Measurements from ENCODE around the gene MAEL. TPM values are rescaled to one million over a fixed set of nuclear protein-coding genes. Genes with fewer than 3 reads are reported as not detected.

Gene MAEL
- total and polyA plus RNA-seq, 5 donors, result 3.2 to 7.5 (median 3.9) TPM

GRCh38 chr1:167067904-167068303, 78.8 kb downstream of the MAEL start:
- no peak overlapping the region for H3K4me3 ChIP-seq (ENCODE audit: low read length)
- intact Hi-C loops (cut with DNase I), result loop anchor here (5.0 to 10.0 kb wide), 4 partner anchors 147 to 467 kb away; no protein-coding TSS in a partner anchor
- H3K27me3 ChIP-seq (ENCODE audit: control insufficient read depth, insufficient read depth), result no peaks in the 10 kb centered on the region
- no peaks in the 10 kb centered on the region for H3K9me3 ChIP-seq (ENCODE audit: control insufficient read depth, low read length)
- no peaks in the 10 kb centered on the region for H3K4me1 ChIP-seq (ENCODE audit: control insufficient read depth, insufficient read depth, low read length)
- ATAC-seq (no peak), DNase-seq (no peak)
- WGBS, result 75% methylated on average over 3 of the region's 3 CpGs
- no peak overlapping the region for H3K27ac ChIP-seq (ENCODE audit: low read length)

DNA sequence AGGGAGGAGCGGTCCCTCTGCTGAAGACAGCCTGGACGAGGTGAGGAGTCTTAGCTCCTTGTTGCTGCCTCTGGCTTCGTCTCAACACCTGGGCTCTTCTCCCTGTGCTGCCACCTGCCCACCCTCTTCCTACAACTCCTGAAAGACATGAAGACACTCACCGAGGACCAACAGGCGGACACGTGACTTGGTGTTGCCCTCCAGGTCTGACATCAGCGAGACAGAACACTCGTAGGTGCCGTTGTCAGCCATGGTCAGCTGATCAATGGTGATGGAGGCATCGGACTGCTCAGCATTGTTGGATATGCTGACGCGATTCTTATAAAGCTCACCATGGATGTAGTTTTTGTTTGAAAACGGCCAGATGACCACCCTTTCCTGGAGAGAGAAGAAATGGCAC, 79.7 kb downstream of the MAEL start:
- intact Hi-C loops (cut with DNase I), result loop anchor here (5.0 to 10.0 kb wide), 4 partner anchors 146 to 466 kb away; no protein-coding TSS in a partner anchor
- no peak overlapping the region for H3K27ac ChIP-seq (ENCODE audit: low read length)
- ATAC-seq (no peak), DNase-seq (no peak)
- WGBS, result 91% methylated on average over 13 of the region's 13 CpGs
- no peak overlapping the region for H3K4me3 ChIP-seq (ENCODE audit: low read length)
- H3K27me3 ChIP-seq (ENCODE audit: control insufficient read depth, insufficient read depth), result no peaks in the 10 kb centered on the region
- H3K9me3 ChIP-seq (ENCODE audit: control insufficient read depth, low read length), result no peaks in the 10 kb centered on the region
- no peaks in the 10 kb centered on the region for H3K4me1 ChIP-seq (ENCODE audit: control insufficient read depth, insufficient read depth, low read length)

- Histone ChIP-seq H3K27ac (ENCODE audit: low read length) (no peak overlapping the region), H3K4me3 (ENCODE audit: low read length) (no peak overlapping the region), H3K4me1 (ENCODE audit: control insufficient read depth, insufficient read depth, low read length) (no peaks in the 10 kb centered on the region), H3K27me3 (ENCODE audit: control insufficient read depth, insufficient read depth) (no peaks in the 10 kb centered on the region), H3K9me3 (ENCODE audit: control insufficient read depth, low read length) (no peaks in the 10 kb centered on the region)
- intact Hi-C loops (cut with DNase I), result loop anchor here in 1 of 4 donors (5.0 kb wide), 1 partner anchor 136 kb away; no protein-coding TSS in a partner anchor
- no peak for DNase-seq
- WGBS, result 97% methylated on average over 8 of the region's 8 CpGs
- ATAC-seq, result no peak
These were observed 82.2 kb downstream of the MAEL start for GRCh38 chr1:167071286-167071685.

Other genes starting within 250 kb of the MAEL start
- 10 to 100 TPM; 17.6 to 23.1 (median 20.3) TPM for gene POGK, start 149.8 kb upstream of the MAEL start, total RNA-seq
- gene POGK, start 149.8 kb upstream of the MAEL start, polyA plus RNA-seq, result 8.6 TPM
- gene TADA1, start 113.0 kb upstream of the MAEL start, total RNA-seq, result 10 to 100 TPM in 3 of 4 donors, 1 to 10 TPM in 1; 9.9 to 10.7 (median 10.4) TPM
- gene TADA1, start 113.0 kb upstream of the MAEL start, polyA plus RNA-seq, result 8.1 TPM
- gene ILDR2, start 13.7 kb upstream of the MAEL start, total RNA-seq, result 10 to 100 TPM in 1 of 4 donors, 1 to 10 TPM in 3; 3.3 to 13.7 (median 4.4) TPM
- gene ILDR2, start 13.7 kb upstream of the MAEL start, polyA plus RNA-seq, result 0.95 TPM
- gene GPA33, start 101.1 kb downstream of the MAEL start, total RNA-seq, result under 1 TPM in 3 of 4 donors, not detected in 1; 0.11 to 0.31 (median 0.14) TPM
- 0.36 TPM for gene GPA33, start 101.1 kb downstream of the MAEL start, polyA plus RNA-seq
- gene STYXL2, start 104.8 kb downstream of the MAEL start, total RNA-seq, result 100 to 1,000 TPM in 3 of 4 donors, 10 to 100 TPM in 1; 94.1 to 144 (median 122) TPM
- 69.5 TPM for gene STYXL2, start 104.8 kb downstream of the MAEL start, polyA plus RNA-seq
- gene POU2F1, start 231.6 kb downstream of the MAEL start, total RNA-seq, result 10 to 100 TPM in 2 of 4 donors, 1 to 10 TPM in 2; 8.9 to 12.5 (median 9.8) TPM
- 3.2 TPM for gene POU2F1, start 231.6 kb downstream of the MAEL start, polyA plus RNA-seq

Data from right cardiac atrium (tissue), 5 donors.